ENCODE data around the gene ARMH4. TPM values are rescaled to one million over a fixed set of nuclear protein-coding genes. Genes with fewer than 3 reads are reported as not detected.

Gene ARMH4
- total RNA-seq, 1 donor from 2014 or later, result 1.5 TPM

- DNase-seq (ENCODE audit: low read depth, low spot score), result no peak
Observed at GRCh38 chr14:58054100-58054499, 97.9 kb downstream of the ARMH4 start.

DNA sequence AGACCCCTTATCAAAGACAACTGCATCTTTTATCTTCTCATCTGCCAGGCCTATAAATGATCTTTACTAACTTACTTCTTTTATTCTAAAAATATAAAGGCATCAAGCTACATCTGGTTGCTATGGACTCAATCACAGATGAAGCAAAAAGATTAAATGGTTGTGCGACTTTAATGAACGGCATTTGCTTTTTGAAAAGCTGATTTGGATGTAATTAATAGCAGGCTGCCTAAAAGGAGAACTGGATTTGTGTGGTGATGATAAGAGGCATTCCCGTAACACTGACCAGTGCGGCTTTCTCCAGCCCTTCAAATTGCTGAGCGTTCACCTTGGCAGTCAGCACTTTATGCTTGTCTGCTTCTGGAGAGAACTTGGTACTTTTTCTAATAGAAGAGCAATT, 103.8 kb downstream of the ARMH4 start:
- no peak for DNase-seq (ENCODE audit: low read depth, low spot score)

DNA sequence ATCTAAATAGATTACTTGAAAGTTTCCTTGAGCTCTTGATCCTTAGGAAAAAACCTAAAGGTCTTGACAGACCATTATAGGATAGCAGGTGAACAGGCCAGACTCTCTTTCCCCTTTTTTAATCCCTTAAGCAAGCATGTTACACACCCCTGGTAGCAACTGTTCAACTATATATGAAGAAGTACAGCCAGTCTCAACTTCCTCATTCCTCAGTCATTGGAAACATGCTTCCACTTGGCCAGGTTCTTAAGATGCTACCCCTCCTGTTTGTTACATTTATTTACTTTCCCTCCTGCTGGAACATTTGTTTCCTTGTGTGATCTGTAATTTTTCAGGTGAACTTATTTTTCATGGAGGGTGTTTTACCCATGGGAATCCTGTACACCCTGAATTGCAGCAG, 124.1 kb downstream of the ARMH4 start:
- no peak for DNase-seq (ENCODE audit: low read depth, low spot score)

DNA sequence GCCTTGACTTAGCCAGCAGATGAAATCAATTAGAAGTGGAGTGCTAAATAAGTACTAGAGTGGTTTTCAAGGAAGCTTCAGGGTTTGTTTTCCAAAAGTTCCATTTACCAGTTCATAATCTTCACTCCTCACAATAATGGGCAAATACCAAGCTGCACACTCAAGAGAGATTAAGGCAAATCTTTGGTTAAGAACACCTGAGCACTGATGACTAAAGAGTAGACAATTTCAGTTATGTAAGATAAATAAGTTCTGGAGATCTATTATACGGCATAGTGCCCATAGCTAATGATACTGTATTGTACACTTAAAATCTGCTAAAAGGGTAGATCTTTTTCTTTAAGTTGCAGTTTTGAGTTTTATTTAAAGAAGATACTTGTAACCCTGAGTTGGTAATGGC, 125.0 kb downstream of the ARMH4 start:
- no peak for DNase-seq (ENCODE audit: low read depth, low spot score)

DNA sequence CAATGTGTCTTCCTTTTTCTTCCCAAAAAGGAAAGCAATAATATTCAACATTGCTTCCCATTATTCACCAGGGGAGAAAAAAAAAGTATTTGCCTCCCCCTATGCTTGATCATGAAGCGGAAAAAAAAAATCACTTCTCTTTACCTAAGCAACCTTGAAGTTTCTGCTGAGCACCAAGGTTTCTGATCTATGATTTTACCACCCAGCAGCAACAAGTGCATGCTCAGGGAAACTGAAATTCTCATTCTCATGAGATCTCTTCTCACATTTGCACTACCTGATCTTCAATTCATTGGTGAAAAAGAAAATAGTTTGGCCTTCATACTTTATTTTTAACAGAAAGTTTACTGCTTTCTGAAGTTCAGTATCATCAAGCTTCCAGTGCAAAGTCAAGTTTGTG, 125.8 kb downstream of the ARMH4 start:
- no peak for DNase-seq (ENCODE audit: low read depth, low spot score)

GRCh38 chr14:58014778-58015177, 137.2 kb downstream of the ARMH4 start:
- DNase-seq (ENCODE audit: low read depth, low spot score), result no peak

DNA sequence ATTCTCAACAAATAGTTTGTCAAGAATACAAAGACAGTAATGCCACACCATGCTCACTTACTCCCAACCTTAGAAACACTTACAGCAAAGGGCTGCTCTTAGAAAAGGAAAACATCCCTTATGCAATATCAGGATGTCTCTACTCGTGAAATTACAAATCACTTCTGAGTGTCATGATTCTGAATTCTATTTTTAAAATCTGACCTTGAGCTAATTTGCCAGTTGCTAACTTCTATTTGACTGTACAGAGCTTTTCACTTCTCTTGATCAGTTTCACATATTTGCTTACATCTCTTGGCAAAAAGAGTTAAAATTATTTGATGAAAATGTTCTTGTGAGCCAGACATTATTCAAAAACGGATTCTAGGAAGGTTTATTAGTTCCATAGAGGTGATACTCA, 149.4 kb downstream of the ARMH4 start:
- no peak for DNase-seq (ENCODE audit: low read depth, low spot score)

DNA sequence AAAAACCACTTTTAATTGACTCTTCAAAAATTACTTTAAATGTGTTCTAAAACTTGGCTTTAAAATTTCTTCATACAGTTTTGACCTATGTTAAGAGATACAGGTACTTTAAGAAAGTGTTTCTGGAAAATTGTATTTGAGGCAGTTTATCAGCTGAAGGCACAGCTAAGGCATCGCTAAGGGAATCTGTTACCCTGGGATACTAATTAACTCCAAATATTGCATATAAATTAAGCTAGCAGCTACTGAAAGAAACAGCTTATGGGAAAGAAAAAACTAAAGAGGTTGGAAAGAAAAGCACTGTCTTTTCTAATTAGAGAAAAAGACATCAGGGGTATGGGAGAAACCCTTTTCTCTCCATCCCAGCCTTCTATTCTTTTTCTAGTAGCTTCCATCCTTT, 152.0 kb downstream of the ARMH4 start:
- no peak for DNase-seq (ENCODE audit: low read depth, low spot score)

DNA sequence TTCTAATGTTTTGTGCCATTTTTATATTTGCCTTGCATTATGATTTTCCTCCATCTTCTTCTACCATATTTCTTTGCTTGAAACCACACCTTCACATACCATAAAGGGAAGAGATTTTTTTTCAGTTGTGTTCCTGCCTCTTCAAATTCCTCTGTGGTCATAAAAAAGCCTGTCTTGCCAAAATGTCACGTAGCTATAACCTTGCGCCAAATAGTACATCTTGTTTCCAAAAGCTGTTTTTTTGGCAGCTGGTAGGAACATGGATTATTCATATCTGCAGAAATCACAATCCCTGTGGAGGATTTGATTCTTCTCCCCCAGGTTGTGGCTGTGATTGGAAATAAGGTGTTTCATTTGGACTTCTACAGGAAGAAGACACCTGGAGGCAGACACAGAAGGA, 152.5 kb downstream of the ARMH4 start:
- no peak for DNase-seq (ENCODE audit: low read depth, low spot score)

- DNase-seq (ENCODE audit: low read depth, low spot score), result no peak
Observed at GRCh38 chr14:57998766-57999165, 153.2 kb downstream of the ARMH4 start.

- DNase-seq (ENCODE audit: low read depth, low spot score), result no peak
Observed at GRCh38 chr14:57991353-57991752, 160.7 kb downstream of the ARMH4 start.

DNA sequence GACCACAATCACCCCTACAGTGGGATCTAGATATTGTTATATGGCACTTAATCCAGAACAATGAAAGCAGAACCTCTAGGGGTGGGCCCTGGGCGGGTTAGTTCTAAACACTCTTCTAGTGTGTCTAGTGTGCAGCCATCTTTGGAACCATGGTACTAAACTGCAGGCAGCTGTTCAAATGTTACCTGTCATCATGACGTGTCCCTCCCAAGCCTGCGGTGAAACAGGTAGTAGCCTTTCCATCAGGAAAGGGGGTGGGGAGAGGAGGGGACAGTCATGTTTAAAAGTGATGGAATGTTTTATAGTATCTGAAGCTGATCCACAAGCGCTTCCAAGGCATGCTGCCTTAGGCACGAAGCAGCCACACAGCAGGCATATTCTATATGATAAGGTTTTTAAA, 163.6 kb downstream of the ARMH4 start:
- no peak for DNase-seq (ENCODE audit: low read depth, low spot score)

GRCh38 chr14:57987596-57988300, 164.3 kb downstream of the ARMH4 start:
- no peak for DNase-seq (ENCODE audit: low read depth, low spot score)

DNA sequence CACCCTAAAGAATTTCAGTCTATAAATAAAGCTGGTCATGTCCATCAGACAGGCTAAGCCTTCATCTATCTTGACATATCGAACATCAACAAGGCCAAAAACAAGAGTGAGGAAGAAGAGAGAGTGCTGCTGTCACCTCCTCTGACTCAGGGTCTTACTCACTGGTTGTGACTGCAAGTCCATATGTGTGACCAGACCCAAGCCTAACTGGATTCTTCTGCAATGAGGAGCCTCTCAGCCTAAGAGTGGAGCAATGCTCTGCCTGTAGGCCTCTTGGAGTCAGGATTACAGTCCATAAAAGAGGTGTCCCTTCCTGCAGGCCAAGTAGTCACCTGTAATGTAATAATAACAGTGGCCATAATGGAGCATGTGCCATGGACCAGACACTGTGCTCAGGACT, 165.0 kb downstream of the ARMH4 start:
- no peak for DNase-seq (ENCODE audit: low read depth, low spot score)

GRCh38 chr14:57982804-57983634, 169.0 kb downstream of the ARMH4 start:
- DNase-seq (ENCODE audit: low read depth, low spot score), result no peak

- DNase-seq (ENCODE audit: low read depth, low spot score), result no peak
Observed at GRCh38 chr14:57981817-57982560, 170.0 kb downstream of the ARMH4 start.

GRCh38 chr14:57979376-57980048, 172.5 kb downstream of the ARMH4 start:
- no peak for DNase-seq (ENCODE audit: low read depth, low spot score)

DNA sequence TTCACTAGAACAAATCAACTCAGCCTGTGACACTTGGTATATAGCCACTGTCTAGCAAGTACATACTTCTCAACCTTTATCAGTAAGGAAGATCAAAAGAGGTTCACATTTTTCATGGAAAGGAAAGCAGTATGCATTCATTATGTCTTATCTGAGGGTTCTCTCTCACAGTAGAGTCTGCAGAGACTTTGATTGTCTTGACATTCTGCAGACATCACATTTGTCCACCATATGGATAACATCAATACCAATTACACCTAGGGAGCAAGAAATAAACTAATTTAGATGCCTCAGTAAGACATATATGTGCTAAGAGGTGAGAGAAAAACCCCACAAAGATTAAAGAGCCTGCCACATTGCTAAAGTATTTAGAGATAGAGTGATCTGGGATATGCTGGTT, 175.3 kb downstream of the ARMH4 start:
- DNase-seq (ENCODE audit: low read depth, low spot score), result no peak

DNA sequence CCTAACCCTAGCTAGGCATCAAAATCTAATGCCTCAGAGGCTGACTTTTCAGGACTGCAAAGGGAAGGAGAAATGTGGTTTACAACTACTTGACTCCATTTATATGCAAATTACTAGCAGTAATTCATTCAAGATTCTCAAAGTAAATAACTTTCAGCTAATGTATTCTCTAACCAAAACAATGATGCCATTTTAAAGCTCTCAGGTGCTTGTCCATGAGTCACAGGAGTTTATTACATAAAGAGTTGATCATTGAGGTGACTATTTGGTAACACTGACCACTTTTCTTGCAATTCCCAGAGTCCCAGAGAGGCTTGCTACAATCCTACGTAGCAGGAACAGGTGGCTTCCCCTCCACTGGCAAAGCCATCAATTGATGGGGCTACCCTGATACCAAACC, 177.1 kb downstream of the ARMH4 start:
- DNase-seq (ENCODE audit: low read depth, low spot score), result no peak

DNA sequence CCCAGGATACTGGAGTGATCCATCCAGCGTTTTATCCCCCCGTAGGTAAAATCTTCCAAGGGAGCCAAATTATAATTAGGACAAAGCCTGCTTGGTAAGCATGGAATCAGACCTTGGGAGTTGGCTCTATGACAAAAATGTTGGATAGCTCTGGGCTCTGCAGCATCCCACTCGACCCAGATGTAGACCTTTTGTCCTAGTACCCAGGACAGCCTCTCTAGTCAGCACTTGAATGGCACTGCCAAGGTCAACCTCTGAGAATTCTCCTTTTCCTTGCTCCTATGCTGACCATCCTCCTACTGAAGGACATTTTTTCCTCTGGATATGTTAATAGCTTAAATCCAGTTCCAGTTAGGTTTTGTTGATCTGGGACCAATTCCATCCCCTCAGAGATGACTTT, 181.4 kb downstream of the ARMH4 start:
- DNase-seq (ENCODE audit: low read depth, low spot score), result no peak

GRCh38 chr14:57970175-57970574, 181.8 kb downstream of the ARMH4 start:
- DNase-seq (ENCODE audit: low read depth, low spot score), result no peak

DNA sequence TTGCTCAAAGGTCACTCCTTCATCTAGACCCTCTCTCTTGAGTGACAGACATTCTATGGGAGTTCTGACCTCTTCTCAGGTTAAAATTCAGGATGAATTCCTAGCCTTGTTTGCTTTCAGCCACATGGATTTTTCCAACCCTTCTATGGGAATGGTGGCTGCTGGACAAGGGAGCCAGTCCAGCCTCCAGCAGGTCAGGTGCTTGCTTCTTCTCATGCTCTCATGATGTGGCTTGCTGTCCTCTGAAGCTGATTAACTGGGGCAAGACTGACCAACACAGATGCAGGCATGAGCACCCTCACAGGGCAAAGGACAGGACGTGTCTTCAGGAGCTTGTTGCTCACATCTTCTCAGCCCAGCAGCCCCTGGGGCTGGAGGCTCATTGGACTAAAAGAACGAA, 188.9 kb downstream of the ARMH4 start:
- DNase-seq (ENCODE audit: low read depth, low spot score), result no peak

Data from pulmonary artery endothelial cell (primary cell).